Fibroblast of skin of right biceps (primary cell): ENCODE data around the gene SLC35B3.

Experiments used
- DNase-seq: peaks from one replicate; pipeline ENCODE4 v3.0.0-alpha.2; 2013

Gene SLC35B3

DNA sequence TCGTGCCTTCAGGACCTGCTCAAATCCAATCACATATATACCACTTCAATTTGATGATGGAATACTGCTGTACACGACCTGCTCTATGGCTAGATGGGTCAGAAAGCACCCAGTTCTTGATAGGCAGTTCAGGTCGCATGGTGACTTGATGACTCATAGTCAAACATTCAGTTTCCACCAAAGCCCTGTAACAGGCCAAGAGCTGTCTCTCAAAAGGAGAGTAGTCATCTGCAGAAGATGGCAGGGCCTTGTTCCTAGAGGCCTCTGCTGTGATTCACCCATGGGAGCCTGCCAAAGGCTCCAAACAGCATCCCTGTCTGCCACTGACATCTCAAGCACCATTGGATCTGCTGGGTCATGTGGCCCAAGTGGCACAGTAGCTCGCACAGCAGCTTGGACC lies 29.4 kb downstream of the SLC35B3 start:
- peak; percentile 44 for DNase-seq

DNA sequence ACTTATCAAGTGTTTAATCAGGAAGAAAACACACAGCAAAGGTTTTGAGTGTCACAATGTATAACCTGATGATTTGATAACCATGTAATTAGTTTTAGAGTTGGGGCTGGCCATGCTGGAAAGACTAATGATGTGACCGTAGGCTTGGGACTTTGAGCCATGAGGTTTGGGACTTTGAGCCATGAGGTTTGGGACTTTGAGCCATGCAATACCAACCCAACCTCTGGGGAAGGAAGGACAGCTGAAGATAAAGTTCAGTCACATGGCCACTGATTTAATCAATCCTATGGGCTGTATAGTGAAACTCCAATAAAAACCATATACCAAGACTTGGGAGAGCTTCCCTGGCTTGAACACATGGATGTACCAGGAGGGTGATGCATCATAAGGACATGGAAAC lies 32.8 kb downstream of the SLC35B3 start:
- DNase-seq = no peak

DNA sequence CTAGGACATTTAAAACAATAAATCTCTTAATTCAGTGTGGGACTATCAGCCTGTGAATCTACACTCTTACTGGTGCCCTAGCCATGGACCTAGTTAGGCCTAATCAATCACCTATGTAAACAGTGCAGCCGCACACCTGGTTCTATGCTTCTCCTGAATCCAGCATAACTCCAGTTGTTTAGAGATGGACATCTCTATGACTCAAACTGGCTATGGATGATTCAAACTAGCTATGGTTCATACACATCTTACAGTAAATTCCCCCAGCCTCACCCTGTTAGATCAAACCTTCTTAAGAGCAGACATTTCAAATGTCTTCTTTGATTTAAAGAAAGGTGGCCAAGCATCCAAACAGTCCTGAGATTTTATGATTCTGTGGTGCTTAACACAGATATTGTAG lies 34.7 kb downstream of the SLC35B3 start:
- DNase-seq = no peak

DNA sequence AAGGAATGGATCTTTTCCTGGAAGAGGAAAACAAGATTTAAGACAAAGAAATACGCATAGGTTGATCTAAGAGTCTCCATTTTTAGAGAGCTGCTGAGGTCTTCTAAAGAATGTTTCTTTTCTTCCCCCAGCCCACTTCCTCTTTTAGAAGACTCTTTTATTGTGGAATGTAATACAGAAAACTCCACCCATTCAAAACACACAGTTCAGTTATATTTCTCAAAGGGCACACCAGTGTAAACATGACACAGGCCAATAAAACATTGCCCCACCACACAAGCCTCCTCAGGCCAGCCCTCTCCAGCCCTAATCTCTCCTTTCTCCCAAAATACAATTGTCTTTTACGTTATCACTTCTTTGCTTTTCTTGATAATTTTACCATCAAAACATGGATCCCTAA lies 42.8 kb downstream of the SLC35B3 start:
- DNase-seq = no peak

DNA sequence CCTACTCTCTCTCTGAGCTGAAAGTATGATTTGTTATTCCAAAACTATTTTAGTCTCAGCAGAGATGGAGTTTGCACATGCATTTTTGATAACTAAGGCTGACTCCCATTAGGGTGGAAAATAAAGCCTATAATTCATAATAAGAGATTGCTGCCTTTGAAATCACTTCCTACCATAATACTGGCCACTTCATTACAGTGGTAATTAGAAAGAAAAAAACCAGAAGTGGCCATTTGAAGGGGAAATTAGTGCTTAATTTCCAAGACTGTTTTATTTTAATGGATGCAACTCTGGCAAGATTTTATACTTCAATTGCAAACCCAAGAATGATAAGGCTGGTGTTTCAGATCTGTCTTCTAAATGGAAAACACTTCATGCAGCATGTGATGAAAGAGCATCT lies 43.4 kb downstream of the SLC35B3 start:
- DNase-seq = no peak

DNA sequence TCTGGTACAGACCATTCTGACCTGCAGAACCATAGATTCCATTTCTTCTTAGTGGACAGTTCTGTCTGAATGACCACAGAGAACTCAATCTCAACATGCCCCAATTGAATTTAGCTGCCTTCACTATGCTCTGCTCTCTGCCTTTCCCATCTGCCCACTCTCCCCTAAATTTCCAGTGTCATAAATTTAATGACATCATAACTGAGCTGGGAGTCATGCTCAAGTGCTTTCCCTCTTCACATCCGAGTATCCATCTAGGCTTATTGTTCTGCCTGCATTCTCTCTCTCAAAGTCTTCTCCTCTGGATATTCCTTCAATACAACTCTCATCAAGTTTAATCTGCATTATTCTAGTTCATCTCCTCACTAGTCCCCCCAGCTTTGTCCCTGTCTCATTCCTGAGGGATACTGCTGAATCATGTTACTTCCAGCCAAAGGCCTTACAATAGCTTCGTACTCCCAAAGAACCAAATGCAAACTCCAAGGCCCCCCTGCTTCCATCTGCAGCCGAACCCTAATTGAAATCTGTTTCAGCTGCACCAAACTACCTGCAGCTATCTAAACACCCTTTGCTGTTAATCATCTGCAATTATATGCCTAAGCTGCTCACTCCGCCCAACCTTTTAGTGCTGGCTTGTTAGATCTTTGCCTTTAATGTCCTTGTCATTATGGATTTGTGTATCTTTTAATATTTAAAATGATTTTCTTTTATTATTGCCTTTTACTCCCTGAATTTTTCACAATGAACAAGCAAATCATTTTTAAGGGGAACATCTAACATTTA lies 46.1 kb downstream of the SLC35B3 start:
- DNase-seq = no peak

DNA sequence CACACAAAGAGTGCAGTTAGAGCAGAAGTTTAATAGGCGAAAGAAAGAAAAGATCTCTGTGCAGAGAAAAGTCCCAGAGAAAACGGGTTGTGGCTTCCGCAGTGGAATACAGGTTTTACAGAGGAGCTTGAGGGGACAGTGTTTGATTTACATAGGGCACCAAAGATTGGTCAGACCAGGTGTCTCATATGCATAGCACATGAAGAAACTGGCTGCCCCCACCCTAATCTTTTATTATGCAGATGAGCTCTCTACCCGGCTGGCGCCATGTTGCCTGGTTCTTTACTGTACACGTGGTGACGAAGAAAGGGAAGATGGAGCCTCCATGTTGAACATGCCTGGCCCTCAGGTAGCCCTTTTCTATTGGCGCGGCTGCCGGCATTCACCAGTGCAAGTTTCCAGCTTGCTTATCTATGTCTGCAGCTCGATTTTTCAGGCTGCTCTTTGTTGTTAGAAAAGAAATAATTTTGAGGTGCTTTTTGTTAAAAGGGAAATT lies 47.4 kb downstream of the SLC35B3 start:
- no peak for DNase-seq

DNA sequence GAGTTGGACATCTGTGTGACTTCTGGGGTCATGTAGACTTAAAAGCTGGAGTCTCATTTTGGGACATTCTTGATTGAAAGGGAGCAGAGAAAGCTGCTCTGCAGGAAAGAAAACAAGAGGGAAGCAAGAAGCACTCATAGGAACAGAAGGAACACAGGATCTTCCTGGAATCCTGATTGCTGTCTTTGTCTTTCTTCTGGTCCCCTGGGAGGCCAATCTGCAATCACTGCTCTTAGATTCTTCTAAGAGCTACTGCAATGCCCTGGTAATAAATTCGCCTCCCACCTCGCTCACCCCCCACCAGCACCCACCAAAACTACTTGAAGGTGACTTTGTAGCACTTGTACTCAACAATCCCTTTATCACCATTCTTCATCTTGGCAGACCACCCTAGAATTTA lies 51.8 kb downstream of the SLC35B3 start:
- no peak for DNase-seq

DNA sequence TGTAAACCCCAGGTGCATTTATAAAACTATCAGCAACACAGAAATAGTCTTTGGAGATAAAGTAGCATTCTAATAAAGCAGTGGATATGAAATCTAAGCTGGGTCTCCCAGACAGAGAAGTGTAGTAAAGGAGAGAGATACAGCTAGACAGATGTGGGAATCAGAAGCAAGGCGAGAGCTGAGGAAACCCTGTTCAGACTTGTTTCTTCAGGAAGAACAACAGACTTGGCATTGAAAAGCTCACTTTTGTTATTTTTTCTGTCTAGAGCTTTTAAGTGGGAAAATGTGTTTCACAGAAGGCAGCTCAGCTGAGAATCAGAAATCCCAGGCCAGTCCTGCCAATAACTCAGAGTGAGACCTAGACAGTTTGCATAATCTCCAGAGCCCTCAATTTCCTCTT lies 52.9 kb downstream of the SLC35B3 start:
- DNase-seq = no peak

DNA sequence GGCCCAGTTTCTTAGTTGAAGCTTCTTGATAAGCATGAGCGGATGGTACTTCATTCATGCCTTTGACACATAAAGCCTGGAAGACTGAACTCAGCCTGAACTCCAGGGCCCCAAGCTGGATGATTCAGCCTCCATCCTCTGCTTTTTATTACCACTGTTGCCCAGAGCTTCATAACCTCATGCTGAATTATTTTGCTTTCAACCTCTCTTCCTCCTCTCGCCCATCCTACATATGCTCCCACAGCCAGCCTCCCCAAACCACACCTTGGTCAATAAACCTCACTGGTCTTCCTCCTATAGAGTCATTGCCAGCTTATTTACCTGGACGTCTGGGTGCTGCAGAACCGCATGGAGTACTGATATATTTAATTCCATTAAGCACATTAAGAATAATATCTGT lies 59.4 kb downstream of the SLC35B3 start:
- no peak for DNase-seq
